ENCODE results near the gene DIP2B.

The DIP2B gene

DNA sequence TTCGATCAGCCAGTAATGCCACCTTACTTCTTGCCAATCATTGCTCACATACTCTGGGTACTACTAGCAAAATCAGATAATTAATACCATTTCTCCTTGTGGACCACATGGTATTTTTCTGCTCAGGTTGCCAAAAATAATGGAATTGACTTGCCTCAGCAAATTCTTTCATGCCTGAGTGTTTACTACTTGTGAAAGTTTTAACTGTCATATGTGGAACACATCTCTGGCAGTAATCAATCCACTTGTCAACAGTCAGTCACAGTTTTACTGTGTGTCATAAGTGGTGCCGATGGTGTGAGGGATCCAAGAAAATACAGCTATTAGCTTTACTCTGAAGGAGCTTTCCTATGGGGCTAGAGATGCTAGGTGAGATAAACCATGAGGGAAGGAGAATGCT, 203.8 kb downstream of the DIP2B start:
- TF ChIP-seq CTCF (IDR thresholded peaks at IDR 0.05; ENCODE audit: low read depth, low read length): no peak
- no peak for DNase-seq (ENCODE audit: extremely low read depth, low read depth)

GRCh38 chr12:50711121-50711520, 206.3 kb downstream of the DIP2B start:
- TF ChIP-seq CTCF (IDR thresholded peaks at IDR 0.05; ENCODE audit: low read depth, low read length): no peak
- no peak for DNase-seq (ENCODE audit: extremely low read depth, low read depth)

GRCh38 chr12:50715174-50715573, 210.4 kb downstream of the DIP2B start:
- TF ChIP-seq CTCF (IDR thresholded peaks at IDR 0.05; ENCODE audit: low read depth, low read length): no peak

GRCh38 chr12:50718760-50719159, 214.0 kb downstream of the DIP2B start:
- TF ChIP-seq CTCF (IDR thresholded peaks at IDR 0.05; ENCODE audit: low read depth, low read length): no peak
- no peak for DNase-seq (ENCODE audit: extremely low read depth, low read depth)

More at GRCh38 chr12:50715174-50715573, 210.4 kb downstream of the DIP2B start:
- DNase-seq (ENCODE audit: extremely low read depth, low read depth): no peak

DNA sequence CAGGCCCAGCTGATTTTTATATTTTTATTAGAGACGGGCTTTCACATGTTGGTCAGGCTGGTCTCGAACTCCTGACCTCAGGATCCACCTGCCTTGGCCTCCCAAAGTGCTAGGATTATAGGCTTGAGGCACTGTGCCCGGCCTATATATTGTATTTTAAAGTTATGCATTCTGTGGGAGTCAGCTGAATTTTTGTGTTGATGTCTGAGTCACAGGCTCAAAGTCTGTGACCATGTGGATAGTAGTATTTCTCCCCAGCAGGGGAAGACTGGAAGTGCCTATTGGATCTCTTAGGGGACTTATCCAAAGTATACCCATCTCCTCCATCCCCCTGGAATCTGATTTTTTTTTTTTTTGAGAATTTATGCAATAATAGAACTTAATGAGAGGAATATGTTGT, 215.3 kb downstream of the DIP2B start:
- DNase-seq (ENCODE audit: extremely low read depth, low read depth): no peak
- no peak for TF ChIP-seq CTCF (IDR thresholded peaks at IDR 0.05; ENCODE audit: low read depth, low read length)

- no peak for TF ChIP-seq CTCF (IDR thresholded peaks at IDR 0.05; ENCODE audit: low read depth, low read length)
- no peak for DNase-seq (ENCODE audit: extremely low read depth, low read depth)
These were observed 215.7 kb downstream of the DIP2B start for GRCh38 chr12:50720501-50720900.

- DNase-seq (ENCODE audit: extremely low read depth, low read depth): no peak
- TF ChIP-seq CTCF (IDR thresholded peaks at IDR 0.05; ENCODE audit: low read depth, low read length): no peak
These were observed 219.1 kb downstream of the DIP2B start for GRCh38 chr12:50723865-50724264.

Measured in AG09319 (cell line).